Measurements from ENCODE around the gene OPCML.

Gene OPCML

DNA sequence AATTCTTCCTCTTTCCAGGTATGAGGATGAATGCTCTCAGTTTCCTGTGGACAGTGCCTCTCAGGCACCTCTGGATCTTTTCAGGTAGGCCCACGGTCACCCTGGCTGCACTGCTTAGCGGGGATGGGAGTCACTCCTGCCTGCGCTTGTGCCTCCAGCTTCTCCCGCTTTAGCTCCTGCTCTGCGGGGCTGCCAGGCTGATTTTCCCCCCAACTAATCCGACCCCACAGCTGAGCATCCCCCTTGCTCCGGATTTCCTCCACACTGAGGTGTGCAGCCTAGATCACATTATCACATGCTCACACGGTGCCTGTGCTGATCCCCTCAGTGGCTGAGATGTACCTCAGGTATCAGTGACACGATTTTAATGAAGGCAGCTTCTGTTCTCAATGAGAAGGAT is 879.1 kb downstream of the OPCML start:
- peak; percentile 38 for DNase-seq (ENCODE audit: low spot score)

DNA sequence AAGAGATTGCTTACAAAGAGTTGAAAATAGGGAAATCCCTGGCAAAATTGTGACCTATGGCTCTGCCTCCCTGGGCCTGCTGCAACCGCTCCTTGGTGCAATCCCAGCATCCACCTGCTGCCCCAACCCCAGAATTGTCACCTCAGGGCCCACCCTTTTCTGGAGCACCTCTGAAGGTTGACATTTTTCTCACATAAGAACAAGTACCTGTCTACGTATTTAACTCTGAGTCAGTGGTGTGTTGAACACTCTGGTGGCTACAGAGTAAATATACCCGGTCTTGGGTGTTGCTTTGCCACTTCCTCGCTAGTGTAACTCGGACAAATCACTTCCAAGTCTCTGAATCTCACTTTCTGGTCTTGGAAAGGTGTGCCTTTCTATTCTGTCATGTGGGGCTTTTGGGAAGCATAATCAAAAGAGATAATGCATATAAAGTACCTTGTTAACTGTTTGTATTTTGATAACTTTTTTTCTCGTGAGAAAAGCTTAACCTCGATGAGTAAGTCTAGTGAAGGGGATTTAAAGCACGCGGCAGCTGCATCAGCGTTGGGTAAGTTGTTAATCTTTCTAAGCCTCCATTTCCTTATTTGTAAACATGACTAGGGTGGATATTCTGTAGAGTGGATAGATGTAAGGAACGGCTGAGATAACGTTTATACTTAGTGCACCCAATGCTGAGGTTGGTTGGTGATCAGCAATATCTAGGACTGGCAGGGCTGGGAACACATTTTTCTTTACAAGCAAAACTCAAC is 881.2 kb downstream of the OPCML start:
- no peak for DNase-seq (ENCODE audit: low spot score)

DNA sequence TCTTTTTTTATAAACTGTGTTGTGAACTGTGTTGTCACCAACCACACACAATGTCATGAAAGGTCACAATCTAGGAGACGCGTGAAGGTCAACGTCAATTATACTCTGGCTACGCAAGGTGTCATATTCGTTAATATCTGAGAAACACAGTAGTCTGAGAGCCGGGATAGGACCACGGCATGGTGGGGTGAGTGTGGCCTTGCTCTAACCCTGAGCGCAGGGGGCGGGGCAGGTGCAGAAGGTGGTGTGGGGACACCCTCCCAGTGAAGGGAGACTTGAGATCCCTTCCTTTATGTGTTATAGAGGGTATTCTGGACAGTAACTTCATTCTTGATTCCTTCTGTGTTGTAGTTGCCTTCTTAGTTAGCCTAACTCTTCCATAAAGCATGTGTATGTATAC is 883.0 kb downstream of the OPCML start:
- DNase-seq (ENCODE audit: low spot score), result no peak

DNA sequence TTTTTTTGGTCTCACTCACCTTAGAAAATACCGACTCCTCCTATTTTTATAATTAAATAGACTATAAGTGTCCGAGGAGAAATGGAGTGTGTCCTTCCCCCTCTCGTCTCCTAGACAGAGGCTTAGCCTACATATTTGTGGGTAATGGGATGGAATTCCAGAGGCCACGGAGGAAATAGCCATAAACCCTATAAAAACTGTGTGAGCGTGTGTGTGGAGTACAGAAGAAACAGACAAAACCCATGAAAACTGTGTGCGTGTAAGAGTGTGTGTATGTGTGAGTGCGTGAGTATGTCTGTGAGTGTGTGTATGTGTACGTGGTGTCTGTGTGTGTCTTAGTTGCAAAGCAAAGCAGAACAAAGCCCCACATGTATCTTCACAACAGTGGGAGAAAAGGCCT is 883.5 kb downstream of the OPCML start:
- no peak for DNase-seq (ENCODE audit: low spot score)

DNA sequence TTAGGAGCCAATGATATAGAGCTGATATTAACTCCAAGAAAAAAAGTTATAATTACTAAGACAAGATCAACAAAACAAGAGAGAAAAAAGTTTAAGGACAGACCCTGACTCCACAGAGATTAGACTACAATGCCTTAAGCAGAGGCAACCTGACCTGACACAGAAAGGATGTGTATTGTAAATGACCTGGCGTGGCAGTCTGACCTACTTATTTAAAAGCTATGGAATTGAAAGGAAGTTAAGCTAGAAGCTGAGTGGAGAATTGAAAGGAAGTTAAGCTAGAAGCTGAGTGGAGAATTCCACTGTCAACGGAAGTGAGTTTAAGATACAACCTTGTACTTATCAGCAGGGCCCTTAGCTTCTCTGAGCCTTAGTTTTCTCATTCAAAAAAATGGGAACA is 885.4 kb downstream of the OPCML start:
- no peak for DNase-seq (ENCODE audit: low spot score)

DNA sequence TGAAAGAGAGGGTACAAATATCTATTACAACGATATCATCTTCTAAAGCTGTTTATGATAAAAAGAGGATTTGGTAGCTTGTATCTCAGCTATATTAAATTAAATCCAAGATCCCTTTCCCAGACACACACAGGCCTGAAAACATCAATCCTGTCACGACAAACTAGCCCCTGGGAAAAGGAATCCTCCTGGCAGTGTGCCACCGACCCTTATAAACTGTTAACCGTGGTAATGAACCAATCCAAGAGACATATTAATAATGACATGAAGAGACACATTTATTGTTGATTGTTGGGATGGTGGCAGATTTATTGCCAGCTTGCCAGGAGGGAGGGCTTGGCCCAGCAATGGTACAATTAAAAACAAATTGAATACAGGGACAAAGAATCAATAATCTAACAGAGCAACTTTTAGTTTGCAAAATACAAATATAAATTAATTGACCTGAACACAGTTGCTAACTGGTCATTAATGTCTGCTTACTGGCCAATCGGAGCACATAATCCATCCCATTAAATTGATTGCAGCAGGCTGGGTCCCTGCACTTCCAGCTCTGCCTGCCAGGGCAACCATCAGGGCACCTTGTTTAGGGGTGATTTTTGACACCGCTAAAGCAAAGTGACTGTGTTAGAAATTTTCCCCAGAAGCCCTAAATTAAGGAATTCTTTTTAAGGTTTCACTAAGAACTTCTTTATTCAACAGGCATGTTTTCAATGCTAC is 887.6 kb downstream of the OPCML start:
- peak; percentile 66 for DNase-seq (ENCODE audit: low spot score)

DNA sequence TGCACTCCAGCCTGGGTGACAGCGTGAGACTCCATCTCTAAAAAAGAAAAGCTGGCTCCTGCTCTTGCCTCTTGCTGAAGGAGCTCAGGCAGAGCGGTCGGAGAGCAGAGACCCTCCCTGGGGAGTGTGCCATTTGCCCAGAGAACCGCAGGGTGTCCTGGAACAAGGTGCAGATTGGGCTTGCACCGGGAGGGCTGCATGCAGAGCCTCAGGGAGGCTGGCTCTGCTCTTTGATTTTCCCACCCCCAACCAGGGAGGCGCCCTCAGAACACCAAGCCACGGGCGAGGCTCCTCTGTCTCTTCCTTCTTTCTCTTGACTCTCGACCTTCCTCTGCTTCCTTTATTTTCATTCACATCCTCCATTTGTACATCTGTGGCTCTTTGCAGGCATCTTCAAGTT is 889.1 kb downstream of the OPCML start:
- no peak for DNase-seq (ENCODE audit: low spot score)

DNA sequence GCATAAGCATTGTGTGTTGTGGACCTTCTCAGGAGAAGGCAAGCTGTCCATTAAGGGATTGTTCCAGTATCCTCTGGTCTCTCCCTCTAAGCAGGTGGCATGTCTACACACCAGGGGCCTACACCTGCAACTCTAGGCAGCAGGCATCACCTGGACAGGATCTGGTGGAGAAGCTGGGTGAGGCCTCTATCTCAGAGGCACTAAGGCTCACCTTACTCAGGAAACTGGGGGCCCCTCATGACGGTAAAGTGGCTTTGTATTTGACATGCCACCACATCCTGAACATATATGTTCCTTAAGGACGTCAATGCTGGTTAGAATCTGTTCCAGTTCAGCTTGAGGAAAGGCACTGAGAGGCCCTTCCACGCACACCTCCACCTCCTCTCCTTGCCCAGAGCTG is 891.3 kb downstream of the OPCML start:
- no peak for DNase-seq (ENCODE audit: low spot score)

DNA sequence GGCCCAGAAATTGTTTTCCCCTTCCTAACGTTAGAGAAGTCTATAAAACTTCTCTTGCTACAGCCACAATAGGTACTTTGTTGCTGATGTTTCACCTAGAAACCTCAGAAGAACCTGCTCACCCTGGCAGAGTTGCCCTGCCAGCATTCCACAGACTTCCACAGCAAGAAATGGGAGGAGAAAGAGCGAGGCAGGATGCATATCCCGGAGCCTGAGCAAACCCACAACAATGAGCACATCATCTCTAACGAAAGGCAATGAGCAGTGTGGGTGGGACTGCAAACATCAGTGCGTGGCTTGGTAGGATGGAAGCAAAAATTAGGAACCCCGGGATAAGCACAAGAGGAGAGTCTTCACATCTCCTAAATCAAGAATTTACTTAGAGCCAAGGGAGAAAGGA is 892.3 kb downstream of the OPCML start:
- DNase-seq (ENCODE audit: low spot score), result no peak

DNA sequence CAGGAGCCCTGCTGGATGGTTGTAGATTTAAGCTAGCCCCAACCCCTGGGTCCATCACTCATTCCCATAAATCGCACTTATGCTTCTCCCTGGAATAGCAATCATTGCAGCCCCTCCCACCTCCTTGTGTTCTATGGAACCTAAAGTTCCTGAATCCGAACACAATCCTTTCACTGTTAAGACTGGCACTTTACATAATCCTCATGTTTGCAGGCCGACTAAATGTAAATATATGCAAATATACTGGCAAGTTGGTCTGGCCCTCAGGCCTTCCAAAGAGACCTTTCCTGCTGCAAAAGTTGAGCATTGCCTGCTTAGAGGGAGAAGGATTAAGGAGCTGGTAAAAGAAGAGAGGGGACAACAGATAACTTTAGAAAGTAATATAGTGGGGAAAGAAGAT is 892.9 kb downstream of the OPCML start:
- DNase-seq (ENCODE audit: low spot score), result no peak

DNA sequence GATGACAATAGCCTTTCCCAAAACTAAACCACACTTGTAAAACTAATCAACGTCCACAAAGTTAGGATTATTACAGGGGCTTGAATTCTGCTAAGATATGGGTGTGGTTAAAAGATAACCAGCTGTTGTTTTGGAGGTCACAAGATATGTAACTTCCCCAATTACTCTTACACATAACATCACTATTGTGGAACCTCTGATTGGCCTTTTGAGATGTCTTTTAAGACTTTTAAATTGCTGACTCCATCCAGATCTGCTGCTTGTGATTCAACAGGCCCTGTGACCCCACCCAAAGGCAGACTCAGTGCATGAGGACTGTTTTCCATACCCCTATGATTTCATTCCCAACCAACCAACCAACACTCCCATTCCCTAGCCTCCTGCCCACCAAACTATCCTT is 893.9 kb downstream of the OPCML start:
- no peak for DNase-seq (ENCODE audit: low spot score)

DNA sequence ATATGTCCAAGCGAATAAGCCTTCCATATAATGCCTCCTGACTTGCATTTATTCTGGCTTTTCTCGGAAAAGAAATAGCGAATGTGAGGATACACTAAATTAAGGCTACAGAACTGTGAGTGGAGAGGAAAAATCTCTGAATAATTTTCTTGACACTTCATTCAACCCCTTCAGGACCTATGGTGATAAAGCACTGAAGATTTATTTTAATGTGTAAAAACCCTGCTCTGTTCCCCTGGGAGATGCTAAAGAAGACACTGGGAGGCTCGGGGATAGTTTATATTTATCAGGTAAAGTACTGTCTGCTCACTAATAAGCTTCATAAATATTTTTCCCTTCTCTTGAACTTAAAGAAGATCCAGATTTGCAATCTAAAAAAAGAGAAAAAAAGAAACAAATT is 895.8 kb downstream of the OPCML start:
- no peak for DNase-seq (ENCODE audit: low spot score)

DNA sequence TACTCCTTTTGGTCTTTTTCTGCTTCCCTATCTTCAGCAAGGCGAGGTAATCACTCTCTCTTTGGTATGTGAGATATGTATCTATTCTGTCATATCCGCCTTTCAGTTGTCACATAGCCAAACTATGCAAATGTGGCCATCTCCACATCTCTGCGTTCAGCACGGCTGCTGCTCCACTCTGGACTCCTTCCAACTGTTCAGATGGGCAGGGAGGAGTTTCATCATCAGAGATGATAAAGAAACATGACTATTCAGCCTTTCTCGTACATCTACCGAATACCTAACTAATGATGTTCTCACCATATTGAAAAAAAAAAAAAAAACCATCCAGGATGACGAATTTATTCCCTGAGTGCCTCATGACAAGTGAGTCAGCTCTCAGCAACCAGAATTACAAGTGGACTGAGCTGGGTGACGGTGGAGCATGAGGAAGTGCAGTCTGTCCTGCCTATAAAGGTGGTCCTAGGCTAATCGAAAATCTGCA is 899.6 kb downstream of the OPCML start:
- no peak for DNase-seq (ENCODE audit: low spot score)

DNA sequence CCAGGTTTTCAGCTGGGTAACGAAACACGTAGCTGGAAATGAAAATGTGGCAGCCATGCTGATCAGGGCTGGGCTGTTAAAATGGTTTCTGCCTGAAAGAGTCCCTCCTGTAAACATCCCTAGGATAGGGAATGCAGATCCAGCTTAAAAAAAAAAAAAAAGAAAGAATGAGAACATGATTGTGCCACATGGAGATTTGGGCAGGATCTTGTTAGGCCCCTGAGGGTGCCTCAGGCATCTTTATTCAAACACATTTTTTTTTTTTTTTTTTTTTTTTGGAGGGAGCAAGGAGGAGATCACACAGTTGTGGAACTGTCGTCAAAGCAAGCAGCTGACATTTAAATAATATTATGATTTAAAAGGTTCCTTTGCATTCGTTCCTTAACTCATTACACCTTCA is 900.3 kb downstream of the OPCML start:
- DNase-seq (ENCODE audit: low spot score), result no peak

DNA sequence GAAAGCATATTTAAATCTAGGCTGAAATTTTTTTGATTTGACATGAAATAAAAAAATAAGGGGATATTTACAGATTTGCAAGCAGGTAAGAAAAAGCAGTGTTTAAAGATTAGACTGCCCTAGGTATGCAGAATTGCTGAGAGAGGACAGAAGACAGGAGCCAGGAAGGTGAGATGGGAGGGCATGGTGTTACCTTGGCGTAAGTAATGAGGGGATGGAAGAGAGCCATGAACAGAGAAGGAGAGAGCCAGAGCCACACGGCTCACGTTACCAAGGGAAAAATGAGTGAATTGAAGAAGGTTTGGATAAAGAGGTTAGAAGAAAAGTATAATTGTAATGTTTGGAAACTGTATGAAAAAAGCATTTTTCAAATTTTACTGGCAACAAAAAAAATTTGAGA is 904.3 kb downstream of the OPCML start:
- no peak for DNase-seq (ENCODE audit: low spot score)

DNA sequence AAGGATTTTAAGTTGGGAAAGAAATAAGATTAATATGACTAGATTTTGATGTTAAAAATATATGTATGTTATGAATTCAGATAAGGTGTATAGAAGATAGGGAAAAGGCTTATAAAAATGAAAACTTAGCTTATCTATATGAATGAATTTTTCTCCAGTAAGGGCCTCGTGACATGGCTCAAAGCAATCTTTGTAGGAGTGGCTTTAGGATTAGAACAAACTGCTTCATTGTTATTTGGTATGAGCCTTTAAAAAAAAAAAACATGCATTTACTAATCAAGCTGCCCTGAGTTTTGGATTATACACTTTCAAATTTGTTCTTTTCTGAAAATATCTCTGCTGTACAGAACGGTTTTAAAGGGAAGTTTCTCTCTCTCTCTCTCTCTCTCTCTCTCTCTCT is 905.9 kb downstream of the OPCML start:
- no peak for DNase-seq (ENCODE audit: low spot score)

DNA sequence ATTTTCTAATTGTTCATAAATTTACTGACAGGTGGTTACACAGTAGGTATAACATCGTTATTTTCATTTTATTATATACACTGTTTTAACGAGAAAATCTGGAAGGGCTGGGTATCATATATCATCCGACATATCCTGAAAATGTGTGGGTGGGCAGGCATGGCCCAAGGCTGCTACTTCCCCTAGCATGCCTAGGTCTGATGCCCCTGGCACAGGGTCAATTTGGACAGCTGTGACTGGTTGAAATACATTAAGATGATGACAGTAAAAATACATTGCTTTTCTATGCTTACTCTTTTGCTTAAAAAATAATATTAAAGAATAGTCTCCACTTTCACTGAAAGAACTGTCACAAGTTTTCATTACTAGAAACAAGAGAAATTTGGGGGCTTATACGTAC is 908.8 kb downstream of the OPCML start:
- no peak for DNase-seq (ENCODE audit: low spot score)

DNA sequence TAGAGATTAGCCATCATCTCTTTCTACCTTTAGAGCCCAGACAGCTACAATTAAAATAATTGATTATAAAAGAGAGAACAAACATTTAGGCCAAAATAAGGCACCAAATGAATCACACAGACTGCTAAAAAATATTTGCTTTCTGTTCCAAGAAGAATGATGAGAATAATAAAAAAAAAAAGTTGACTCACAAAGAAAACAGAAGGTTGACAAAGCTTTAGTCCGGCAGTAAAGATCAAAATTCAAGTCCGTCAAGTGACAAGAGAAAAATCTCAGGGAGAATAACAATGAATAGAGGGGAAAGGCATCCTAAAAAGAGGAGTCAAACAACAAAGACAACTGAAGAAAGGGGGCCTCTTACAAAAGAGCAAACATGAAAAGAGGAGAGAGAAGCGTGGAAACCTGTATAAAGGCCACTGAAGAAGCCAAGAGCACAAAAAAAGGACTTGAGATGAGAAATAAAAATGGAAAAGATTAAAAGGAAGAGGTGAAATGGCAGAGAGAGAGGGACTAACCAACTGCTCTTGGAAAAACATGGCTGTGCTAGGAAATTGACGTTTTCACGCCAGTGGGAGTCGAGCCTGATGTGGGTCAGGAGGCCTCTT is 910.2 kb downstream of the OPCML start:
- DNase-seq (ENCODE audit: low spot score), result no peak

DNA sequence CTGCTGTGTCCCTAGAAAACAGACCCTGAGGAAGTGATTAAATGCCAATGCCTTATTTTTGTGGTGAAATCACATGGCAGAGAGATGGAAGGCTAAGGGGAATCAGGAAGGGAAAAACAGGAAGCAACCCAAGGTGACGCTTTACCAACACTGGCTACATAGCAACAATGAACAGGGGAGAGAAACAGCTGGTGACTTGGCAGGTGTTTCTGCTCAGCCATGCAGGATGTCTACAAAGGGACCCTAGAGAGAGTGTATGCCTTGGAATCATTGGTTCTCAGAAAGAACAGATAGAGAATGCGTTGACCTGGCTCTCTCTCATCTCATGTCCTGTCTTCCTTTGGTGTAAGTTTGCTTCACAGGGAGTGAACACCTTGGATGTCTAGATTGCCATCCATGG is 911.9 kb downstream of the OPCML start:
- no peak for DNase-seq (ENCODE audit: low spot score)

DNA sequence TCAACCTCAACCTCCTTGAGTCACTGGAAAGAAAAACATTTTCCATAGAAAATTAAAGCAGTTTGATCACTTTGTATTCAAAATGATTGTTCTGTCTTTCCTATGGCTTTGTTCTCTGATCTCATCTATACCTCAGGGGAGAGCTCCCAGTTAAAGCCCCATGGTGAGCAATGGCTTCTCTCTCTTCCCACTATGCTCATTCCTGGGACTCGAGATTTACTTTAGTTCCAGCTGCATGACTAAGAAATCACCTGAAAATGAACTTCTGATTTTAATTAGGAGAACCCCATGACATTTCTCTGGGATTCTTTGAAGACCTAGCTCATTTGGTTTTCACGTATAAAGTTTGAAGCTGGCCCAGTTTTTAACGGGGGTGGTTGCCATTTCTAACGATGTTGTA is 921.5 kb downstream of the OPCML start:
- no peak for DNase-seq (ENCODE audit: low spot score)

DNA sequence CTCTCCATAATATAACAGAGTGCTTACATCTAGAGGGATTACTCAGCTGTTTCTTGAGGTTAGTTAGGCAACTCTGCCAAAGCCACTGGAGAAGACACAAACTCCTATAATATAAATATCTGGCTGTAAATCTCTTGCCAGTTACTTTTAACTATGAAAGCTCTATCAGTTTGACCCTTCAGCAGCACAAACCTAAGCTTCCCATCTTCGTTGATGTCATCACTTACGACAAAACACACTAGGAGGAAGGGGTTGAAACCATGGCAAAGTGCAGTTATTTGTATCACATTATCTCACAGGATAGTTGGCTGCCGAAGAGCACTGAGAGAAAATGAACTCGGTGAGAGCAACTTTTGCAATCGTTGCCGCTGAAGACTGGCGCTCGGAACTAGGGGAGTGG is 922.1 kb downstream of the OPCML start:
- no peak for DNase-seq (ENCODE audit: low spot score)

DNA sequence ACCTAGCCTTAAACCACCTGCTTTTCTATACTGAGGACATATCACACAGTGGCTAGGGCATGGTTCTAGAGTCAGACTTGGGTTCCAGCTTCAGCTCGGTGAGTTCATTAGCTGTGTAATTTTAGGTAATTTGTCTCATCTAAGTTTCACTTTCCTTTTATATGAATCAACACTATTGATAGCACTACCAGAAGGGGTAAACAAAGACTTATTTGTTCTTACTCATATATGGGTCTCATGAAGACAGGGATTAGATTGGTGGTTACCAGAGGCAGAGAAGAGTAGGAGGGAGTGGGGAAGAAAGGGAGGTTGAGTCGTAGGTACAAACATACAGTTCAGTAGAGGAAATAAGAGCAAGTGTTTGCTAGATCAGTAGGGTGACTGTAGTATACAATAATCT is 924.7 kb downstream of the OPCML start:
- no peak for DNase-seq (ENCODE audit: low spot score)

DNA sequence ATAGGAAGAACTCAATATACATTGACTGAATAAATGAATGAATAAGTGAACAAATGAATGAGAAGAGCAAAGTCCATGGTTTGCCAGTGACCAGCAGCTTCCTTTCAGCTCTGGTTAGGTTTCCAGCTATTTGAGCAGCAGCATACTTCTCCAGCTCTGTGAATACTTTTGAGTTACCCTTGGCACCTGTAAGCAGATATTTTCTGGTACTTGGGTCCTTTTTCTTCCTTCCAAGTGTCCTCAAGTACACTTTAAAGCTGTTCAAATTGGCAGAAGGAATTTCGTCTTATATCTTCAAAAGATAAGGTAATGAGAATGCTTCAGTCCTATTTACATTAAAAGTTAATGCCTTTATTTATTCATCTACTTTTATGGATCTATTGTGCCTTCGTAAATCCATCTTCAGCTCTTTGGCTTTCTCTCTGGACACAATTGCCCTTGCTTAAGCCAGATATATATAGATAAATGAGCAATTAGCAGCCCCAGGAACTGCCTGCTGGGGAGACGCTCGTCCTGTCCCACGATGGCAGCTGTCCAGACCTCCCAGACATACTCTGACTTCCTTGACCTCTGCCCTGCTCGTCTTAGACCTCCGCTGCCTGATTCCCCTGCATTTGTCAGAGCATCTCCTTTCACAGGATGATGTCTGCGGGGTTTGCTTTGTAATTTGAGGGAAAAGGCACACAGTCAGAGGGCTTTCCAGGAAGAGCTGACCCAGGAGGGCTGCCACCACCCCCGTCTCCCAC is 926.3 kb downstream of the OPCML start:
- no peak for DNase-seq (ENCODE audit: low spot score)

Measured in D341Med (cell line).